HEK293T (cell line): ENCODE results near the gene PTPRH.

Experiments
- ELF4 ChIP-seq: fragments of 450-650 bp; IDR thresholded peaks from 2 replicates; pipeline ENCODE4 v1.6.1; 2017; ENCODE audit warnings: antibody characterized with exemption
- FOXA1 ChIP-seq: fragments of 450-650 bp; IDR thresholded peaks from 2 replicates; pipeline ENCODE4 v1.6.1; 2016; ENCODE audit warnings: mild to moderate bottlenecking
- FOXK2 ChIP-seq: fragments of 450-650 bp; IDR thresholded peaks from 2 replicates; pipeline ENCODE4 v1.6.1; 2016; ENCODE audit warnings: mild to moderate bottlenecking
- FOXM1 ChIP-seq: fragments of 450-650 bp; IDR thresholded peaks from 2 replicates; pipeline ENCODE4 v1.6.1; 2017; ENCODE audit warnings: mild to moderate bottlenecking, borderline replicate concordance
- HDGF ChIP-seq: fragments of 450-650 bp; IDR thresholded peaks from 2 replicates; pipeline ENCODE4 v1.6.1; 2017; ENCODE audit warnings: antibody characterized with exemption, borderline replicate concordance
- L3MBTL2 ChIP-seq: fragments of 450-650 bp; conservative IDR thresholded peaks from 2 replicates; pipeline ENCODE4 v1.6.1; 2016; ENCODE audit warnings: mild to moderate bottlenecking
- ZNF384 ChIP-seq: fragments of 450-650 bp; IDR thresholded peaks from 2 replicates; pipeline ENCODE4 v1.6.1; 2016

DNA sequence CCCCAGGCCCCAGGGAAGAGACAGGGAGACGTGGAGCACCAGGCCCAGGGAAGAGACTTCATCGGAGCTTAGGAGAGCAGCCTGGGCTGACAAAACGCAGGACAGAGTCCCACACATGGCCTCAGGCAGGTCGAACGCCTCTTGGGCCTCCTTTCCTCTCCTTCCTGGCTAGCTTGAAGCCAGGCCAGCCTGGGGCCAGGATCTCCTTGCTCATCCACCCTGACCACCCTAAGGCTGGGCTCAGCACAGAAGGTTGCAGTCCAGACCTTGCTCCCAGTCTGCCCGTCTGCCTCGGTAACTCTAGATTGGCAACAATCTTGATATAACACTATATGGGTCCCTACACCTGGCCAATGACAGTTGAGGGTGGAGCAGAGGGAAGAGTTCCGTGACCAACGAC lies 39.4 kb upstream of the PTPRH start:
- TF ChIP-seq ZNF384 (no peak), ELF4 (no peak), FOXK2 (no peak), HDGF (no peak), FOXM1 (no peak), FOXA1 (no peak), L3MBTL2 (no peak)
